GM21447 (cell line): ENCODE results near the gene PPBP.
"Not testable (repeated sequence)": the region's sequence is repeated elsewhere in the genome, so short reads cannot be mapped to it uniquely, and the experiment has no call there.

Experiments used
- ATAC-seq: cut with Tn5 transposase; IDR thresholded peaks from one replicate; pipeline ENCODE4 v1.9.1; 2021; ENCODE audit not compliant: unreplicated experiment

The PPBP gene

GRCh38 chr4:73950376-73950920 is 37.5 kb downstream of the PPBP start:
- not testable (repeated sequence) for ATAC-seq

GRCh38 chr4:73948990-73949706 is 38.8 kb downstream of the PPBP start:
- ATAC-seq, result no peak

- no peak for ATAC-seq
Observed at GRCh38 chr4:73948291-73948690, 39.7 kb downstream of the PPBP start.

GRCh38 chr4:73947239-73947985 is 40.6 kb downstream of the PPBP start:
- ATAC-seq, result no peak

GRCh38 chr4:73945674-73946449 is 42.1 kb downstream of the PPBP start:
- ATAC-seq, result no peak

- no peak for ATAC-seq
Observed at GRCh38 chr4:73945140-73945539, 42.9 kb downstream of the PPBP start.

GRCh38 chr4:73944061-73944875 is 43.7 kb downstream of the PPBP start:
- no peak for ATAC-seq

GRCh38 chr4:73943555-73943954 is 44.4 kb downstream of the PPBP start:
- no peak for ATAC-seq

GRCh38 chr4:73936969-73937368 is 51.0 kb downstream of the PPBP start:
- no peak for ATAC-seq
